Measurements from ENCODE around the gene AQP5. TPM values are rescaled to one million over a fixed set of nuclear protein-coding genes. Genes with fewer than 3 reads are reported as not detected.

AQP5 gene
- total and polyA plus RNA-seq, 4 donors, result 7.5 to 57.1 (median 35.2) TPM

DNA sequence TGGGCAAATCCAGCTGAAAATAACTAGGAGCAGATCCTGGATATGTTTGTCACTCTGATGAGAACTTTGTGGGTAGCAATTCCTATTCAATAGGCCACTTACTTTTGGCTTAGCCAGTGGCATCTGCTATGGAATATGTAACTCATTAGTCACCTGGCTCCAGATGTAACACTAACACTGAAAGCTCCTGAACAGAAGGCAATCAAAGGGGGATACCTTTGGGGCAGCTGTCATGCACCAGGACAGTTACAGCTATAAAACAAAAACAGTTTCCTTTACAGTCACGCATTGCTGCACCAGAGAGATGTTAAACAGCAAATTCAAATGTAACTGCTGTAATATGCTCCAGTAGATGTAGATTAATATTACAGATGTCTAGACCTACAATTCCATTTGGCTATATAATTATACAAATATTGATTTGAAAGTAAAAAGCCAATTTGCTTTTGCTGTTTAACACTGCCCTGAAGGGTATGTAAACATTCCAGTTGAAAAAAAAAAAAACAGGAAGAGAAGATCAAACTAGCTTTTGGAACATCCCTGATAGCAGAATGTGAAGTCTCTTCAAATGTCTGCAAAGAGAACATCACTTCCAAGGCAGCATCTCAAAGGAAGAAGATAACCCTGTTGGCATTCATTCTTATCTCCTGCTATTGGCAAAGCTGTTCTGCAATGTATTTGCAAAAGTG is 45.2 kb downstream of the AQP5 start:
- ATAC-seq (ENCODE audit: insufficient read depth, low FRiP score) (no peak), DNase-seq (no peak)
- Histone ChIP-seq H3K27ac (ENCODE audit: low read depth in 1 of 2, low read length in 1 of 2) (no peak overlapping the region), H3K4me3 (no peak overlapping the region), H3K27me3 (ENCODE audit: control insufficient read depth in 3 of 3, insufficient read depth in 3 of 3, low read length in 2 of 3) (no peaks in the 10 kb centered on the region), H3K36me3 (ENCODE audit: control insufficient read depth in 4 of 4, insufficient read depth in 4 of 4, low read length in 4 of 4) (peaks cover 0 to 17% (median 4%) of the 10 kb centered on the region in 4 donors), H3K4me1 (ENCODE audit: control insufficient read depth in 5 of 5, insufficient read depth in 5 of 5, low read length in 5 of 5) (peaks cover 0 to 4% (median 0%) of the 10 kb centered on the region in 5 donors), H3K9ac (ENCODE audit: insufficient read depth in 1 of 2, low read length in 2 of 2) (peak overlapping the region in 1 of 2 donors; percentile 28), H3K9me3 (ENCODE audit: control insufficient read depth in 4 of 4, insufficient read depth in 3 of 4, low read length in 3 of 4) (no peaks in the 10 kb centered on the region)
- WGBS, 2 donors, result 75 to 81% methylated on average over 1 of the region's 1 CpG
- TF ChIP-seq, protein P1, sequence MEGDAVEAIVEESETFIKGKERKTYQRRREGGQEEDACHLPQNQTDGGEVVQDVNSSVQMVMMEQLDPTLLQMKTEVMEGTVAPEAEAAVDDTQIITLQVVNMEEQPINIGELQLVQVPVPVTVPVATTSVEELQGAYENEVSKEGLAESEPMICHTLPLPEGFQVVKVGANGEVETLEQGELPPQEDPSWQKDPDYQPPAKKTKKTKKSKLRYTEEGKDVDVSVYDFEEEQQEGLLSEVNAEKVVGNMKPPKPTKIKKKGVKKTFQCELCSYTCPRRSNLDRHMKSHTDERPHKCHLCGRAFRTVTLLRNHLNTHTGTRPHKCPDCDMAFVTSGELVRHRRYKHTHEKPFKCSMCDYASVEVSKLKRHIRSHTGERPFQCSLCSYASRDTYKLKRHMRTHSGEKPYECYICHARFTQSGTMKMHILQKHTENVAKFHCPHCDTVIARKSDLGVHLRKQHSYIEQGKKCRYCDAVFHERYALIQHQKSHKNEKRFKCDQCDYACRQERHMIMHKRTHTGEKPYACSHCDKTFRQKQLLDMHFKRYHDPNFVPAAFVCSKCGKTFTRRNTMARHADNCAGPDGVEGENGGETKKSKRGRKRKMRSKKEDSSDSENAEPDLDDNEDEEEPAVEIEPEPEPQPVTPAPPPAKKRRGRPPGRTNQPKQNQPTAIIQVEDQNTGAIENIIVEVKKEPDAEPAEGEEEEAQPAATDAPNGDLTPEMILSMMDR (IDR thresholded peaks at IDR 0.05; ENCODE audit: control extremely low read depth, extremely low read depth), result no peak

DNA sequence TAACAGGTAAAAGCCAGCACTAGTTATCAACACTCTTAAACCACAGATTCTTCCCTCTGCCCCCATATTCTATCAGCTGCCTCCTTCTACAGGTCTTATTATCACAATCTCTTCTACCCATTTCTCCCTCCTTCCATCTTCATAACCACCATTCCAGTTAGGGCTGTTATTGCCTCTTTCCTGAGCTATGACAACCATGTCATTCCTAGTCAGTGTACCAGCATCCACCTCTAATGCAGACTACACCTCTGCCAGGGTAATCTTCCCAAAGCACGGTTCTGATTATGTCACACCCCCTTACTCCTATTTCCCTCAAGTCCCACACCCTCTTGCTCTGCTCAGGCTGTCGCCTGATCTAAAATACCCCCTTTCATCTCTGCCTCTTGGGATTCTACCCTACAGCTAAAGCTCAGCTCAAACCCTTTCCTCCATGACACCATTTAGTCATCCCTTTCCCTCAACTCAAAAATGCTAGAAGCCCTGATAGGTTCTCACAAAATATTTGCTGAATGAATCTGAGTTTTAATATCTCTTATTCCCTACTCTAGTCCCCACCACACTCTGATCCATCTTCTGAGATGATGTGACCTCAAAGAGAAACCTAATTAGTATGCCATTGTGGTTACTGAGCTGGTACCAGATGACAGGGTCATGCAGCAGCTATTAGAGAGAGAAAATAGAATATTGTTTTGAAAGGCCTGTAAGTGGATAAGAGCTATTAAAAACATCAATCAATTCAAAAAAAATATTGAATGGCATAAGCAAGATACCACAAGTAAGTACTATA is 51.9 kb downstream of the AQP5 start:
- TF ChIP-seq, protein P1 (IDR thresholded peaks at IDR 0.05; ENCODE audit: control extremely low read depth, extremely low read depth), result no peak
- Histone ChIP-seq H3K9me3 (ENCODE audit: control insufficient read depth in 4 of 4, insufficient read depth in 3 of 4, low read length in 3 of 4) (no peaks in the 10 kb centered on the region), H3K27me3 (ENCODE audit: control insufficient read depth in 3 of 3, insufficient read depth in 3 of 3, low read length in 2 of 3) (no peaks in the 10 kb centered on the region), H3K36me3 (ENCODE audit: control insufficient read depth in 4 of 4, insufficient read depth in 4 of 4, low read length in 4 of 4) (peaks cover 0 to 5% (median under 1%) of the 10 kb centered on the region in 4 donors), H3K4me1 (ENCODE audit: control insufficient read depth in 5 of 5, insufficient read depth in 5 of 5, low read length in 5 of 5) (peaks cover 0 to 21% (median 2%) of the 10 kb centered on the region in 5 donors), H3K27ac (ENCODE audit: low read depth in 1 of 2, low read length in 1 of 2) (no peak overlapping the region), H3K4me3 (no peak overlapping the region), H3K9ac (ENCODE audit: insufficient read depth in 1 of 2, low read length in 2 of 2) (no peak overlapping the region)
- DNase-seq (no peak), ATAC-seq (ENCODE audit: insufficient read depth, low FRiP score) (no peak)
- 90 to 91% methylated on average over 2 of the region's 2 CpGs for WGBS, 2 donors

DNA sequence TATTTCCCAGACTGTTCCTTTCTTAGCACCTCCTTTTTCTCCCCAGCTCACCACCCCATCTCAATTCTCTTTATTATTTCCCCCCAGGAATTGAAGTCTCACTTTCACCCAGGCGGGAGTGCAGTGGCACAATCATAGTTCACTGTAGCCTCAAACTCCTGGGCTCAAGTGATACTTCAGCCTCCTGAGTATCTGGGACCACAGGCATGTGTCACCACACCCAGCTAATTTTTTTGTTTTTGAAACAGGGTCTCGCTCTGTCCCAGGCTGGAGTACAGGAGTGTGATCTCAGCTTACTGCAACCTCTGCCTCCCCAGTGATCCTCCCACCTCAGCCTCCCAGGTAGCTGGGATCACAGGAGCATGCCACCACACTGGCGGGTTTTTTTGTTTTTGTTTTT is 52.7 kb downstream of the AQP5 start:
- ATAC-seq (ENCODE audit: insufficient read depth, low FRiP score), result no peak
- H3K4me1 ChIP-seq (ENCODE audit: control insufficient read depth in 5 of 5, insufficient read depth in 5 of 5, low read length in 5 of 5), result peaks cover 0 to 26% (median 4%) of the 10 kb centered on the region in 5 donors
- no peak overlapping the region for H3K27ac ChIP-seq (ENCODE audit: low read depth in 1 of 2, low read length in 1 of 2)
- TF ChIP-seq, protein P1 (IDR thresholded peaks at IDR 0.05; ENCODE audit: control extremely low read depth, extremely low read depth), result no peak
- H3K4me3 ChIP-seq, result no peak overlapping the region
- no peaks in the 10 kb centered on the region for H3K9me3 ChIP-seq (ENCODE audit: control insufficient read depth in 4 of 4, insufficient read depth in 3 of 4, low read length in 3 of 4)
- no peak for DNase-seq
- no peaks in the 10 kb centered on the region for H3K27me3 ChIP-seq (ENCODE audit: control insufficient read depth in 3 of 3, insufficient read depth in 3 of 3, low read length in 2 of 3)
- no peak overlapping the region for H3K9ac ChIP-seq (ENCODE audit: insufficient read depth in 1 of 2, low read length in 2 of 2)
- 79 to 91% methylated on average over 3 of the region's 3 CpGs for WGBS, 2 donors
- H3K36me3 ChIP-seq (ENCODE audit: control insufficient read depth in 4 of 4, insufficient read depth in 4 of 4, low read length in 4 of 4), result peaks cover 0 to 5% (median under 1%) of the 10 kb centered on the region in 4 donors

Other genes with a start within 250 kb of the AQP5 start
- gene TMBIM6, start 220.3 kb upstream of the AQP5 start, total RNA-seq, result 100 to 1,000 TPM; 555 to 661 TPM
- 100 to 1,000 TPM; 231 to 415 TPM for gene TMBIM6, start 220.3 kb upstream of the AQP5 start, polyA plus RNA-seq
- 10 to 100 TPM; 20.9 to 30.8 TPM for gene NCKAP5L, start 133.5 kb upstream of the AQP5 start, total RNA-seq
- gene NCKAP5L, start 133.5 kb upstream of the AQP5 start, polyA plus RNA-seq, result 10 to 100 TPM; 15.7 to 19.2 TPM
- 1 to 10 TPM; 2.6 to 4.4 TPM for gene BCDIN3D, start 118.8 kb upstream of the AQP5 start, total RNA-seq
- 1 to 10 TPM; 2.6 to 3.4 TPM for gene BCDIN3D, start 118.8 kb upstream of the AQP5 start, polyA plus RNA-seq
- gene FAIM2, start 58.0 kb upstream of the AQP5 start, total RNA-seq, result 1 to 10 TPM in 1 of 2 donors, under 1 TPM in 1; 0.57 to 1.4 TPM
- gene FAIM2, start 58.0 kb upstream of the AQP5 start, polyA plus RNA-seq, result under 1 TPM; 0.46 to 0.53 TPM
- not detected for gene AQP2, start 11.1 kb upstream of the AQP5 start, total RNA-seq
- not detected for gene AQP2, start 11.1 kb upstream of the AQP5 start, polyA plus RNA-seq
- gene AQP6, start 11.1 kb downstream of the AQP5 start, total RNA-seq, result under 1 TPM; 0.31 to 0.40 TPM
- gene AQP6, start 11.1 kb downstream of the AQP5 start, polyA plus RNA-seq, result under 1 TPM; 0.03 to 0.06 TPM
- 10 to 100 TPM; 13.1 to 26.8 TPM for gene RACGAP1, start 63.6 kb downstream of the AQP5 start, total RNA-seq
- gene RACGAP1, start 63.6 kb downstream of the AQP5 start, polyA plus RNA-seq, result 1 to 10 TPM; 3.8 to 7.2 TPM
- 1 to 10 TPM; 2.0 TPM for gene ASIC1, start 95.7 kb downstream of the AQP5 start, total RNA-seq
- under 1 TPM; 0.41 to 0.69 TPM for gene ASIC1, start 95.7 kb downstream of the AQP5 start, polyA plus RNA-seq
- gene SMARCD1, start 123.5 kb downstream of the AQP5 start, total RNA-seq, result 10 to 100 TPM; 56.6 to 58.8 TPM
- gene SMARCD1, start 123.5 kb downstream of the AQP5 start, polyA plus RNA-seq, result 10 to 100 TPM; 11.9 to 26.6 TPM
- 10 to 100 TPM in 1 of 2 donors, not detected in 1; 20.0 TPM for gene GPD1, start 142.1 kb downstream of the AQP5 start, total RNA-seq
- 1 to 10 TPM; 1.7 to 9.9 TPM for gene GPD1, start 142.1 kb downstream of the AQP5 start, polyA plus RNA-seq
- 10 to 100 TPM; 31.2 to 62.7 TPM for gene COX14, start 150.4 kb downstream of the AQP5 start, total RNA-seq
- 10 to 100 TPM; 78.1 to 85.3 TPM for gene COX14, start 150.4 kb downstream of the AQP5 start, polyA plus RNA-seq
- 10 to 100 TPM; 36.7 to 38.8 TPM for gene CERS5, start 205.5 kb downstream of the AQP5 start, total RNA-seq
- gene CERS5, start 205.5 kb downstream of the AQP5 start, polyA plus RNA-seq, result 10 to 100 TPM; 32.6 to 54.0 TPM